Measurements from ENCODE around the gene TRERF1.
A peak's percentile ranks its signal among the peaks of the same experiment; 100 is the strongest.

Gene TRERF1

GRCh38 chr6:42179945-42180313 is 271.8 kb downstream of the TRERF1 start:
- TF ChIP-seq CTCF (conservative IDR thresholded peaks at IDR 0.05; ENCODE audit: low read length): no peak
- H3K4me3 ChIP-seq (ENCODE audit: low read length): no peak overlapping the region
- DNase-seq (ENCODE audit: low read depth): no peak

GRCh38 chr6:42179261-42179944 is 272.3 kb downstream of the TRERF1 start:
- DNase-seq (ENCODE audit: low read depth): no peak
- TF ChIP-seq CTCF (conservative IDR thresholded peaks at IDR 0.05; ENCODE audit: low read length): no peak
- H3K4me3 ChIP-seq (ENCODE audit: low read length): no peak overlapping the region

- DNase-seq (ENCODE audit: low read depth): no peak
- H3K4me3 ChIP-seq (ENCODE audit: low read length): no peak overlapping the region
Measured at GRCh38 chr6:42177514-42178364, 274.0 kb downstream of the TRERF1 start.

GRCh38 chr6:42176981-42177380 is 274.7 kb downstream of the TRERF1 start:
- H3K4me3 ChIP-seq (ENCODE audit: low read length): no peak overlapping the region
- TF ChIP-seq CTCF (conservative IDR thresholded peaks at IDR 0.05; ENCODE audit: low read length): no peak
- DNase-seq (ENCODE audit: low read depth): no peak

More at GRCh38 chr6:42177514-42178364, 274.0 kb downstream of the TRERF1 start:
- TF ChIP-seq CTCF (conservative IDR thresholded peaks at IDR 0.05; ENCODE audit: low read length): no peak

GRCh38 chr6:42175860-42176259 is 275.9 kb downstream of the TRERF1 start:
- peak; percentile 20 for TF ChIP-seq CTCF (conservative IDR thresholded peaks at IDR 0.05; ENCODE audit: low read length)
- DNase-seq (ENCODE audit: low read depth): no peak
- H3K4me3 ChIP-seq (ENCODE audit: low read length): no peak overlapping the region
